GM21786 (cell line): ENCODE data around the gene ZYG11B.
"Not testable (repeated sequence)": the region's sequence is repeated elsewhere in the genome, so short reads cannot be mapped to it uniquely, and the experiment has no call there.

Experiments used
- ATAC-seq: cut with Tn5 transposase; IDR thresholded peaks from one replicate; pipeline ENCODE4 v1.9.1; 2021; ENCODE audit not compliant: unreplicated experiment

Gene ZYG11B

GRCh38 chr1:52706941-52707926 lies 19.0 kb upstream of the ZYG11B start:
- no peak for ATAC-seq

GRCh38 chr1:52707927-52708655 lies 18.2 kb upstream of the ZYG11B start:
- ATAC-seq: no peak

GRCh38 chr1:52709016-52709415 lies 17.2 kb upstream of the ZYG11B start:
- ATAC-seq: no peak

- ATAC-seq: no peak
Observed at GRCh38 chr1:52713590-52713989, 12.7 kb upstream of the ZYG11B start.

GRCh38 chr1:52715296-52715695 lies 11.0 kb upstream of the ZYG11B start:
- ATAC-seq: not testable (repeated sequence)

- no peak for ATAC-seq
Observed at GRCh38 chr1:52723260-52723659, 3.0 kb upstream of the ZYG11B start.

GRCh38 chr1:52725903-52726264 lies 369 bp upstream of the ZYG11B start:
- ATAC-seq: no peak

GRCh38 chr1:52727114-52727586 lies 897 bp downstream of the ZYG11B start:
- no peak for ATAC-seq

GRCh38 chr1:52727956-52728656 lies 1.9 kb downstream of the ZYG11B start:
- no peak for ATAC-seq

GRCh38 chr1:52733368-52733767 lies 7.1 kb downstream of the ZYG11B start:
- ATAC-seq: no peak

GRCh38 chr1:52735371-52735770 lies 9.1 kb downstream of the ZYG11B start:
- ATAC-seq: not testable (repeated sequence)

GRCh38 chr1:52738148-52738547 lies 11.9 kb downstream of the ZYG11B start:
- no peak for ATAC-seq

GRCh38 chr1:52738893-52739292 lies 12.6 kb downstream of the ZYG11B start:
- ATAC-seq: no peak

GRCh38 chr1:52739699-52740467 lies 13.6 kb downstream of the ZYG11B start:
- ATAC-seq: no peak

- no peak for ATAC-seq
Observed at GRCh38 chr1:52741259-52741658, 15.0 kb downstream of the ZYG11B start.

- no peak for ATAC-seq
Observed at GRCh38 chr1:52746189-52746588, 19.9 kb downstream of the ZYG11B start.

- ATAC-seq: no peak
Observed at GRCh38 chr1:52747450-52747849, 21.2 kb downstream of the ZYG11B start.

GRCh38 chr1:52748119-52748518 lies 21.9 kb downstream of the ZYG11B start:
- no peak for ATAC-seq

- not testable (repeated sequence) for ATAC-seq
Observed at GRCh38 chr1:52749496-52749895, 23.2 kb downstream of the ZYG11B start.

- ATAC-seq: not testable (repeated sequence)
Observed at GRCh38 chr1:52750139-52750538, 23.9 kb downstream of the ZYG11B start.
